GM12878 (cell line): ENCODE results near the gene STT3B. TPM values are rescaled to one million over a fixed set of nuclear protein-coding genes. Genes with fewer than 3 reads are reported as not detected.

ENCODE experiments used
- ATAC-seq: fragments of 200-7000 bp; cut with Tn5 transposase; 3 replicates; pipeline ENCODE4 v1.9.1; 2020; ENCODE audit warnings: mild to moderate bottlenecking, moderate library complexity
- BruUV-seq: library from RNA; stranded (reverse); fragments of 400-500 nt; replicated peaks from 2 replicates; lab custom pipeline; 2021; lab: Mats Ljungman, UMichigan
- CTCF ChIA-PET: fragments of 300-600 bp; sonication (Branson Sonifier 250); formaldehyde crosslinking; extraction: SDS; loops from one replicate; lab custom pipeline; 2021; ENCODE audit warnings: inconsistent platforms; lab: Yijun Ruan, JAX
- POLR2A ChIA-PET: fragments of 350-600 bp; formaldehyde crosslinking; extraction: SDS; loops from one replicate; lab custom pipeline; 2021; ENCODE audit warnings: inconsistent platforms; lab: Charles Lee
- RAD21 ChIA-PET: fragments of 300-600 bp; sonication (Branson Sonifier 250); formaldehyde crosslinking; loops from one replicate; lab custom pipeline; 2023; ENCODE audit warnings: antibody characterized with exemption; ENCODE audit not compliant: unreplicated experiment; lab: Charles Lee
- SMC1A ChIA-PET: fragments of 300-600 bp; sonication (Branson Sonifier 250); formaldehyde crosslinking; loops from one replicate; lab custom pipeline; 2023; ENCODE audit not compliant: unreplicated experiment, uncharacterized antibody; lab: Charles Lee
- DNase-seq: peaks from one replicate; pipeline ENCODE4 v3.0.0-alpha.2; 2011; ENCODE audit warnings: low read depth, low spot score
- FAIRE-seq: peaks from 3 replicates; lab custom pipeline; 2011; peaks lifted over from hg19 to GRCh38; lab: Jason Lieb, UNC
- H2AFZ ChIP-seq: 2 replicates; pipeline ENCODE4 v1.6.0; 2011; ENCODE audit warnings: low read depth, low read length, control low read depth; ENCODE audit not compliant: control insufficient read depth
- H3K27ac ChIP-seq: 2 replicates; pipeline ENCODE4 v1.5.1; 2011; ENCODE audit warnings: control low read depth; ENCODE audit not compliant: control insufficient read depth, insufficient read depth
- H3K27me3 ChIP-seq, 2 experiments: replicated peaks in 1 of 2; 2 replicates each; pipeline versions ENCODE4 v1.6.0 to v1.6.1; 2011; ENCODE audit warnings: low read length in 1 of 2; ENCODE audit not compliant: control insufficient read depth in 2 of 2, insufficient read depth in 2 of 2
- H3K36me3 ChIP-seq, 2 experiments: 2 replicates each; pipeline ENCODE4 v1.5.1; 2011; ENCODE audit warnings: low read length in 1 of 2; ENCODE audit not compliant: control insufficient read depth in 2 of 2, insufficient read depth in 2 of 2
- H3K4me1 ChIP-seq: 2 replicates; pipeline ENCODE4 v1.6.1; 2011; ENCODE audit warnings: mild to moderate bottlenecking, low read length, moderate library complexity, mixed read lengths; ENCODE audit not compliant: control insufficient read depth, insufficient read depth
- H3K4me2 ChIP-seq: 2 replicates; pipeline ENCODE4 v1.6.0; 2011; ENCODE audit warnings: control low read depth; ENCODE audit not compliant: control insufficient read depth, insufficient read depth
- H3K4me3 ChIP-seq: fragments of 200-600 bp; sonication (generic); 2 replicates; pipeline ENCODE4 v1.5.1; 2016
- H3K79me2 ChIP-seq: 2 replicates; pipeline ENCODE4 v1.6.0; 2011; ENCODE audit warnings: low read length; ENCODE audit not compliant: control insufficient read depth, insufficient read depth
- H3K9ac ChIP-seq: 2 replicates; pipeline ENCODE4 v1.8.0; 2011; ENCODE audit warnings: low read length, control low read depth, mixed read lengths; ENCODE audit not compliant: control insufficient read depth, insufficient read depth
- H3K9me3 ChIP-seq: replicated peaks from 3 replicates; pipeline ENCODE4 v1.5.1; 2011; ENCODE audit warnings: mild to moderate bottlenecking, low read length; ENCODE audit not compliant: control insufficient read depth, insufficient read depth
- H4K20me1 ChIP-seq: 2 replicates; pipeline ENCODE4 v1.6.0; 2011; ENCODE audit not compliant: control insufficient read depth, insufficient read depth
- ATF2 ChIP-seq: IDR thresholded peaks from 2 replicates; pipeline ENCODE4 v1.6.1; 2012; ENCODE audit warnings: low read length, inconsistent platforms
- BRCA1 ChIP-seq: IDR thresholded peaks from 2 replicates; pipeline ENCODE4 v1.6.1; 2011; ENCODE audit warnings: low read depth, low read length, improper control_type of control experiment
- CHD2 ChIP-seq: IDR thresholded peaks from 2 replicates; pipeline ENCODE4 v1.6.1; 2011; ENCODE audit warnings: low read depth, low read length, improper control_type of control experiment, borderline replicate concordance
- ESRRA ChIP-seq: IDR thresholded peaks from 2 replicates; pipeline ENCODE4 v1.6.1; 2012; ENCODE audit warnings: mild to moderate bottlenecking, low read length, improper control_type of control experiment
- GATAD2B ChIP-seq: fragments of 450-650 bp; conservative IDR thresholded peaks from 2 replicates; pipeline ENCODE4 v1.6.1; 2017; ENCODE audit warnings: low read depth, mild to moderate bottlenecking, moderate library complexity
- MTA3 ChIP-seq: IDR thresholded peaks from 2 replicates; pipeline ENCODE4 v1.6.1; 2012; ENCODE audit warnings: low read length, inconsistent platforms, borderline replicate concordance
- MXI1 ChIP-seq: fragments of 150-350 bp; IDR thresholded peaks from 2 replicates; pipeline ENCODE4 v1.6.1; 2011; ENCODE audit warnings: low read depth, mild to moderate bottlenecking, inconsistent platforms, low read length, improper control_type of control experiment
- MYB ChIP-seq: fragments of 150-350 bp; IDR thresholded peaks from 2 replicates; pipeline ENCODE4 v1.6.1; 2014; ENCODE audit warnings: mild to moderate bottlenecking, low read depth, low read length, borderline replicate concordance
- NR2C1 ChIP-seq: fragments of 450-650 bp; IDR thresholded peaks from 2 replicates; pipeline ENCODE4 v1.6.1; 2017; ENCODE audit warnings: antibody characterized with exemption, mild to moderate bottlenecking, moderate library complexity
- PAX8 ChIP-seq: fragments of 450-650 bp; IDR thresholded peaks from 2 replicates; pipeline ENCODE4 v1.6.1; 2017; ENCODE audit warnings: mild to moderate bottlenecking, moderate library complexity
- RELA ChIP-seq: fragments of 450-650 bp; IDR thresholded peaks from 2 replicates; pipeline ENCODE4 v1.8.0; 2014; ENCODE audit warnings: borderline replicate concordance; ENCODE audit not compliant: partially characterized antibody
- SKIL ChIP-seq: fragments of 450-650 bp; IDR thresholded peaks from 2 replicates; pipeline ENCODE4 v1.6.1; 2017; ENCODE audit warnings: mild to moderate bottlenecking, low read depth, inconsistent platforms; ENCODE audit not compliant: poor library complexity, severe bottlenecking
- SMAD1 ChIP-seq: fragments of 450-650 bp; IDR thresholded peaks from 2 replicates; pipeline ENCODE4 v1.6.1; 2018; ENCODE audit warnings: mild to moderate bottlenecking, low read depth; ENCODE audit not compliant: partially characterized antibody
- SMAD5 ChIP-seq: IDR thresholded peaks from 2 replicates; pipeline ENCODE4 v1.6.1; 2016; ENCODE audit warnings: antibody characterized with exemption, low read depth
- SMC3 ChIP-seq: IDR thresholded peaks from 2 replicates; pipeline ENCODE4 v1.6.1; 2011; ENCODE audit warnings: low read length, improper control_type of control experiment, borderline replicate concordance
- STAT1 ChIP-seq: fragments of 450-650 bp; conservative IDR thresholded peaks from 2 replicates; pipeline ENCODE4 v1.6.1; 2014; ENCODE audit warnings: antibody characterized with exemption, mild to moderate bottlenecking
- SUZ12 ChIP-seq: fragments of 200-600 bp; sonication (generic); IDR thresholded peaks from one replicate; pipeline ENCODE4 v1.6.1; 2018; ENCODE audit warnings: antibody characterized with exemption, mild to moderate bottlenecking; ENCODE audit not compliant: unreplicated experiment
- TARDBP ChIP-seq: IDR thresholded peaks from 2 replicates; pipeline ENCODE4 v1.6.1; 2016; ENCODE audit warnings: borderline replicate concordance
- ZNF384 ChIP-seq: IDR thresholded peaks from 2 replicates; pipeline ENCODE4 v1.6.1; 2012; ENCODE audit warnings: low read depth, mild to moderate bottlenecking, low read length, improper control_type of control experiment, borderline replicate concordance
- ZNF622 ChIP-seq: fragments of 450-650 bp; IDR thresholded peaks from 2 replicates; pipeline ENCODE4 v1.6.1; 2017; ENCODE audit warnings: mild to moderate bottlenecking, inconsistent platforms
- WGBS: methylation state at CpG from one replicate; pipeline ENCODE4 v1.1.6; 2016; ENCODE audit warnings: low lambda C conversion rate; ENCODE audit not compliant: insufficient replicate concordance, insufficient coverage; ENCODE audit errors: missing lambda C conversion rate; 5-methylcytosine and 5-hydroxymethylcytosine counted together
- in situ Hi-C: fragments of 300-500 bp; cut with MboI; formaldehyde crosslinking; loops from 9 replicates; pipeline ENCODE4 v1.14.3; 2018; ENCODE audit warnings: mixed read lengths
- intact Hi-C: fragments of 100-400 bp; cut with micrococcal nuclease; formaldehyde crosslinking; loops from one replicate; pipeline ENCODE4 v1.14.2; 2022; ENCODE audit not compliant: unreplicated experiment
- polyA plus RNA-seq, 11 experiments: library from polyadenylated mRNA; depleted of rRNA in 4 of 11; unstranded in 6 of 11; stranded (reverse) in 5 of 11; fragments of >200 nt; fragmentation: Nextera tagmentation in 4 of 11; fragmentation: Illumina TruSeq in 1 of 11; extraction: Ambion mirVana in 4 of 11; extraction: Trizol in 1 of 11; gene quantifications; 1 replicate in 1 of 11; 2 replicates in 10 of 11; pipeline versions ENCODE4 v1.2.1 to v1.2.3, GENCODE V29; 2011 to 2016; ENCODE audit warnings: inconsistent platforms in 2 of 11, missing spikeins in 2 of 11, low read depth in 1 of 11
- total RNA-seq, 4 experiments: library from RNA; depleted of rRNA in 3 of 4; stranded (reverse); fragments of >200 nt in 3 of 4; fragmentation: Illumina TruSeq in 1 of 4; extraction: Trizol in 1 of 4; gene quantifications; 2 replicates each; pipeline versions ENCODE4 v1.2.1 to v1.2.3, GENCODE V29; 2013 to 2021

The STT3B gene
- total and polyA plus RNA-seq, 10 of the 15 experiments (the other 5 are each of a cell fraction or from before 2014, with no cell fraction given), result 19.9 to 208 (median 79.6) TPM

- peaks cover 4% of the 10 kb centered on the region for H3K79me2 ChIP-seq
- WGBS, result 97% methylated on average over 4 of the region's 4 CpGs
- ChIA-PET SMC1A (interaction anchor here (1.0 to 2.0 kb wide), 4 partner anchors 11 to 153 kb away, joined by 3 to 7 read pairs (median 3); no protein-coding TSS in a partner anchor), RAD21 (no interaction called here), POLR2A (no interaction called here), CTCF (interaction anchor here (1.0 to 1.2 kb wide), 3 partner anchors 11 to 82 kb away, joined by 3 to 4 read pairs (median 3); no protein-coding TSS in a partner anchor)
- TF ChIP-seq BRCA1 (no peak), SUZ12 (no peak), CHD2 (no peak), SMAD5 (no peak), PAX8 (no peak), ZNF384 (no peak), GATAD2B (no peak), SMC3 (no peak), SMAD1 (no peak), MYB (no peak), STAT1 (no peak), TARDBP (no peak), RELA (no peak), NR2C1 (no peak), ESRRA (no peak), MTA3 (no peak), ZNF622 (no peak), SKIL (no peak), MXI1 (no peak), ATF2 (no peak)
- H3K27ac ChIP-seq, result no peak overlapping the region
- H3K4me3 ChIP-seq, result no peak overlapping the region
- H3K9me3 ChIP-seq, result no peaks in the 10 kb centered on the region; the same call in 1 of the 3 replicates
- no peaks in the 10 kb centered on the region for H3K4me1 ChIP-seq
- FAIRE-seq, result no peak
- no peak overlapping the region for H3K4me2 ChIP-seq
- no peak for ATAC-seq
- H3K9ac ChIP-seq, result no peak overlapping the region
- BruUV-seq, result no TSS peak
- H2AFZ ChIP-seq, result no peak overlapping the region
- H4K20me1 ChIP-seq, result no peaks in the 10 kb centered on the region
- H3K36me3 ChIP-seq, result peaks cover 0 to 4% of the 10 kb centered on the region in 2 experiments; a peak in 1 of 4 replicates
- no peaks in the 10 kb centered on the region for H3K27me3 ChIP-seq
- intact Hi-C loops, result loop anchor here (10.0 kb wide), 1 partner anchor 531 kb away; no protein-coding TSS in a partner anchor
- DNase-seq, result no peak
- in situ Hi-C loops, result no loop called here
Observed at GRCh38 chr3:31613654-31614053, 80.9 kb downstream of the STT3B start.
